Choroid plexus epithelial cell (primary cell): Measurements from ENCODE around the gene MTCL1.

Source experiments
- DNase-seq: peaks from one replicate; pipeline ENCODE4 v3.0.0-alpha.2; 2010; ENCODE audit warnings: low read depth
- H3K4me3 ChIP-seq: 2 replicates; pipeline ENCODE4 v1.5.1; 2011; ENCODE audit warnings: low read depth, mild to moderate bottlenecking, control low read depth, low read length, moderate library complexity
- TF ChIP-seq, protein P1 (sequence below): conservative IDR thresholded peaks from 2 replicates; pipeline ENCODE4 v1.5.1; 2011; ENCODE audit warnings: low read depth, mild to moderate bottlenecking, control low read depth, inconsistent platforms, low read length, moderate library complexity

The MTCL1 gene

DNA sequence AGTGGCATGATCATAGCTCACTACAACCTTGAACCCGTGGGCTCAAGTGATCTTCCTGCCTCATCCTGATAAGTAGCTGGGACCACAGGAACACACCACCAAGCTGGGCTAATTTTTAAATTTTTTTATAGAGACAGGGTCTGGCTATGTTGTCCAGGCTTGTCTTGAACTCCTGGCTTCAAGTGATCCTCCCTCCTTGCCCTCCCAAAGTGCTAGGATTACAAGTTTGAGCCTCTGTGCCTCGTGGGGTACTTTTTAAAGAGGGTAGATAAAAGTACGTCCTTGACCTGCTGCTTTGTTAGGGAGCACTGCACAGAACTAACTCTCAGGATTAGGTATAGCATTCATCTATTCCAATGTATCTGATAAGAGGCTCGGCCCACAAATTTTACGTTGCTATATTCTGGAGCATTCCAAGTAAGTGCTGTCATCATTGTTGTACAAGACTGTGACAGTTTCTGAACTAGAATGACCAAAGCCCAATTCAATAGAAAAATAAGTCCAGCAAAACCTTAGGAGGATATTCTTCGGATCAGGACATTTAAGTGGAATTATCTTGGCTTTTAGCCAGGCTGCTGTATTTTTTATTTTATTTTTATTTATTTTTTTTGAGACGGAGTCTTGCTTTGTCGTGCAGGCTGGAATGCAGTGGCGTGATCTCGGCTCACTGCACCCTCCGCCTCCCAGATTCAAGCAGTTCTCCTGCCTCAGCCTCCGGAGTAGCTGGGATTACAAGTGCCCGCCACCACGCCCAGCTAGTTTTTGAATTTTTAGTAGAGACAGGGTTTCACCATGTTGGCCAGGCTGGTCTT lies 4.1 kb downstream of the MTCL1 start:
- no peak overlapping the region for H3K4me3 ChIP-seq
- no peak for DNase-seq
- TF ChIP-seq, protein P1, sequence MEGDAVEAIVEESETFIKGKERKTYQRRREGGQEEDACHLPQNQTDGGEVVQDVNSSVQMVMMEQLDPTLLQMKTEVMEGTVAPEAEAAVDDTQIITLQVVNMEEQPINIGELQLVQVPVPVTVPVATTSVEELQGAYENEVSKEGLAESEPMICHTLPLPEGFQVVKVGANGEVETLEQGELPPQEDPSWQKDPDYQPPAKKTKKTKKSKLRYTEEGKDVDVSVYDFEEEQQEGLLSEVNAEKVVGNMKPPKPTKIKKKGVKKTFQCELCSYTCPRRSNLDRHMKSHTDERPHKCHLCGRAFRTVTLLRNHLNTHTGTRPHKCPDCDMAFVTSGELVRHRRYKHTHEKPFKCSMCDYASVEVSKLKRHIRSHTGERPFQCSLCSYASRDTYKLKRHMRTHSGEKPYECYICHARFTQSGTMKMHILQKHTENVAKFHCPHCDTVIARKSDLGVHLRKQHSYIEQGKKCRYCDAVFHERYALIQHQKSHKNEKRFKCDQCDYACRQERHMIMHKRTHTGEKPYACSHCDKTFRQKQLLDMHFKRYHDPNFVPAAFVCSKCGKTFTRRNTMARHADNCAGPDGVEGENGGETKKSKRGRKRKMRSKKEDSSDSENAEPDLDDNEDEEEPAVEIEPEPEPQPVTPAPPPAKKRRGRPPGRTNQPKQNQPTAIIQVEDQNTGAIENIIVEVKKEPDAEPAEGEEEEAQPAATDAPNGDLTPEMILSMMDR = no peak

DNA sequence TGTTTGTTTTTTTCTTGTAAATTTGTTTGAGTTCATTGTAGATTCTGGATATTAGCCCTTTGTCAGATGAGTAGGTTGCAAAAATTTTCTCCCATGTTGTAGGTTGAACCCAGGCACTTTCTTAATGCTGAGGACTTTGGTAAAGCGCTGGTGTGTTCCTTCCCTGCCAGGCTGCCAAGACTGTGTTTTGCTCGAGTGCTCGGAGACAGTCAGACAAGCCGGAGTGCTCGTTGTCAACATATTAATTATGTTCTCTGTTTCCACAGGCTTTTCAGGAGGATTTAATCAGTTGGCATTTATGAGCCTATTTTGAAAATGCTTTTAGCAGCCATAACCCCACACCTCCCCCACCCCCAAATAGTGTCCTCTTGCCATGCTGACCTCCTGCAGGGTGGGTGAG lies 6.4 kb downstream of the MTCL1 start:
- no peak for DNase-seq
- no peak overlapping the region for H3K4me3 ChIP-seq
- TF ChIP-seq, protein P1 = no peak

DNA sequence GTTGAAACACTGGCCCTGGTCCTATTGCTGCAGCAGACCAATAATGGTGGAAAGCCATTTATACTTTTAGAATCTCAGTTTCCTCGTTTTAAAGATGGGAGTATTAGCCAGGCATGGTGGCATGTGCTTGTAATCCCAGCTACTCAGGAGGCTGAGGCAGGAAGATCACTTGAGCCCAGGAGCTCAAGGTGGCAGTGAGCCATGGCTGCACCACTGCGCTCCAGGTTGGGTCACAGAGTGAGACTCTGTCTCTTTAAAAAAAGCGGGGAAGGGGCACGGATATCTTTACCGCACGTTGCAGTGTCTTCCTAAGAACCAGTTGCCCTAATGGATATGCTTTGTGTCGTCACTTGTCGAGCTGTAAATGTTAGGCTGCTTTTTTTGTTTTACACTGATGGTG lies 8.3 kb downstream of the MTCL1 start:
- DNase-seq = no peak
- no peak overlapping the region for H3K4me3 ChIP-seq
- TF ChIP-seq, protein P1 = no peak

DNA sequence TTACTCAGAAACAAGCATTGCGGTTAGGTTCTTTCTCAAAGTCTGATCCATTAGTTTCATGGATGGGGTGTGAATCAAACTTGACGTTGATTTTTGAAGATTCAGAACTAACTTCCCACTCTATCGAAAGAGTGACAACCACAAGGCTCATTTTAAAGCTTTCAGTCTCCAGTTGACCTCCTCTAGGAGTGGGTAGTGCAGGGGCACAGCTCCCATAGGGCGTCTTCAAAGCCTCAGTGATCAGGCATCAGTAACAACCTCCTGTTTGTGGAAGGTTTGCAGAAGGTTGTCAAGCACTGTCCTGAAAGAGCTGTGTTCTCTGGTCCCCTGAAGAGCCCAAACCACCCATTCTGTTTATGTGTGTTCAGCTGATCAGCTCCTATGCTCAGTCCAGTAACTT lies 10.2 kb downstream of the MTCL1 start:
- no peak overlapping the region for H3K4me3 ChIP-seq
- TF ChIP-seq, protein P1 = no peak
- DNase-seq = no peak

DNA sequence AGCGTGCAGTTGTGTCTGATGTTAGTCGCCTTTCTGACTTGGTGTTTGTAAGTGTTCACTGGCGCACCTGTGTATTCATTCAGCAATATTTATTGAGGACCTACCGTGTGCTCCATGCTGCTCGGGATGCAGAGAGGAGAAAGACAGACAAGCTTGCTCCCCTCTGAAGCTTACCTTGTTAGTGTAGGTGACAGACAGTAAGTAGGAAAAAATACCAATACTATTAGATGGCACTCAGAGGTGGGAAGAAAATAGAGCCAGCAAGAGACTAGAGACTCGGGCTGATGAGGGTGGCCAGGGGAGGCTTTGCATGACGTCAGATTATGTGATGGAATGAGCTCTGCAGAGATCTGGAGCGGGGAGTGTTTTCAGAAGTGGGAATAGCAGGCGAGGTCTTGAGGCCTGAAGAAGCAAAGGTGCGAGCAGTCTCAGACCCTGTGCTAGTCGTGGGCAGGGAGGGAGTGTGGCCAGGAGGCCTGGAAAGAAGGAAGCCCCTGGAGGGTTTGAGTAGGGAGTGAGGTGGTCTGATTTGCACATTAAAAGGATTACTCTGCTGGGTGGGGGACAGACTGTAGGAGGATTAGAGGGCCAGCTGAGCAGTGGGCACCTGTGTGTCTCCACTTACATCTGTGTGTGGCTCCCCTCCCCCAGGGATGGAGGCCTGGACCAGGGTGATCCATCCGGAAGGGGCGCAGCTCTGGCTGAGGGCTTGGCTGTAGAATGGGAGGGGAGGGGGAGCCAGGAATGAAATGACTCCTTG lies 11.8 kb downstream of the MTCL1 start:
- DNase-seq = no peak
- H3K4me3 ChIP-seq = no peak overlapping the region
- TF ChIP-seq, protein P1 = no peak

DNA sequence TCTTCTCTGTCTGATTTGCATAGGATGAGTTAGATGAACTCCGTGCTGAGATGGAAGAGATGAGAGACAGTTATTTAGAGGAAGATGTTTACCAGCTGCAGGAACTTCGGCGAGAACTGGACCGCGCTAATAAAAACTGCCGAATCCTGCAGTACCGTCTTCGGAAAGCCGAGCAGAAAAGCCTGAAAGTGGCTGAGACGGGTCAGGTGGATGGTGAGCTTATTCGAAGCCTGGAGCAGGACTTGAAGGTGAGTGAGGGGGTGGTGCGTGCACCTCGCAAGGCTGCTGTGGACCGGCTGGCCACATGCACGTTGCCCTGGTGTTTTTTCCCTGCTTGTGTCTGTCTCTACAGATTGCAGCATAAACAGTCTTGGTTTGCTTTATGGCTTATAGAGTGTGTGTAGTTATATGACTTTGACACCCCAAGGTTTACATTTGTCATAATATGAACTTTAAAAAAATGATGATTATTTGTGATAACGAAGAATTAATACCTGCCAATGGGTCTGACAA lies 13.1 kb downstream of the MTCL1 start:
- H3K4me3 ChIP-seq = no peak overlapping the region
- TF ChIP-seq, protein P1 = no peak
- DNase-seq = no peak
